Astrocyte (in vitro differentiated cells and primary cell): ENCODE measurements around the gene TNNI3K. TPM values are rescaled to one million over a fixed set of nuclear protein-coding genes. Genes with fewer than 3 reads are reported as not detected.

Experiments used
- DNase-seq: peaks from one replicate; pipeline ENCODE4 v3.0.0-alpha.2; 2010; ENCODE audit warnings: low read depth
- FAIRE-seq: peaks from 2 replicates; lab custom pipeline; 2011; peaks lifted over from hg19 to GRCh38; lab: Jason Lieb, UNC
- H2AFZ ChIP-seq: 2 replicates; pipeline ENCODE4 v1.6.0; 2012; ENCODE audit warnings: low read depth, low read length, inconsistent platforms
- H3K27ac ChIP-seq: 2 replicates; pipeline ENCODE4 v1.5.1; 2011; ENCODE audit warnings: low read depth, low read length, inconsistent platforms
- H3K27me3 ChIP-seq: 2 replicates; pipeline ENCODE4 v1.6.0; 2011; ENCODE audit warnings: low read length, inconsistent platforms; ENCODE audit not compliant: insufficient read depth
- H3K36me3 ChIP-seq: 2 replicates; pipeline ENCODE4 v1.5.1; 2011; ENCODE audit warnings: low read length, inconsistent platforms; ENCODE audit not compliant: insufficient read depth
- H3K4me1 ChIP-seq: 2 replicates; pipeline ENCODE4 v1.5.1; 2011; ENCODE audit warnings: low read length, inconsistent platforms; ENCODE audit not compliant: insufficient read depth
- H3K4me2 ChIP-seq: 2 replicates; pipeline ENCODE4 v1.6.0; 2012; ENCODE audit warnings: low read length, inconsistent platforms
- H3K4me3 ChIP-seq: 2 replicates; pipeline ENCODE4 v1.5.1; 2011; ENCODE audit warnings: low read depth, mild to moderate bottlenecking, low read length, inconsistent platforms; ENCODE audit not compliant: insufficient read depth
- H3K79me2 ChIP-seq: 2 replicates; pipeline ENCODE4 v1.6.0; 2012; ENCODE audit warnings: mild to moderate bottlenecking, low read length, inconsistent platforms; ENCODE audit not compliant: insufficient read depth
- H3K9ac ChIP-seq: 2 replicates; pipeline ENCODE4 v1.6.0; 2012; ENCODE audit warnings: mild to moderate bottlenecking, low read length, inconsistent platforms
- H3K9me3 ChIP-seq: 2 replicates; pipeline ENCODE4 v1.5.1; 2012; ENCODE audit warnings: low read depth, mild to moderate bottlenecking, low read length, inconsistent platforms; ENCODE audit not compliant: insufficient read depth
- H4K20me1 ChIP-seq: 2 replicates; pipeline ENCODE4 v1.6.0; 2012; ENCODE audit warnings: low read length, inconsistent platforms; ENCODE audit not compliant: insufficient read depth
- H3K27ac Mint-ChIP-seq: one replicate; pipeline ENCODE4 v1.8.0; 2021; ENCODE audit warnings: mild to moderate bottlenecking, mixed read lengths; ENCODE audit not compliant: unreplicated experiment
- H3K27me3 Mint-ChIP-seq: one replicate; pipeline ENCODE4 v1.8.0; 2021; ENCODE audit warnings: low read depth, mixed read lengths; ENCODE audit not compliant: unreplicated experiment
- H3K36me3 Mint-ChIP-seq: one replicate; pipeline ENCODE4 v1.8.0; 2021; ENCODE audit warnings: low read depth, mixed read lengths; ENCODE audit not compliant: unreplicated experiment
- H3K4me1 Mint-ChIP-seq: one replicate; pipeline ENCODE4 v1.8.0; 2021; ENCODE audit warnings: low read depth, mixed read lengths; ENCODE audit not compliant: unreplicated experiment
- H3K4me3 Mint-ChIP-seq: one replicate; pipeline ENCODE4 v1.8.0; 2021; ENCODE audit warnings: mild to moderate bottlenecking, moderate library complexity, mixed read lengths; ENCODE audit not compliant: unreplicated experiment
- H3K9me3 Mint-ChIP-seq: one replicate; pipeline ENCODE4 v1.8.0; 2021; ENCODE audit warnings: mild to moderate bottlenecking, mixed read lengths; ENCODE audit not compliant: unreplicated experiment
- CTCF ChIP-seq: IDR thresholded peaks from 2 replicates; pipeline ENCODE4 v1.5.1; 2011; ENCODE audit warnings: low read depth, mild to moderate bottlenecking, inconsistent platforms, low read length, moderate library complexity; ENCODE audit not compliant: insufficient read depth
- EZH2 ChIP-seq: IDR thresholded peaks from 2 replicates; pipeline ENCODE4 v1.6.1; 2012; ENCODE audit warnings: mild to moderate bottlenecking, low read length, inconsistent platforms; ENCODE audit not compliant: insufficient read depth
- total RNA-seq: library from RNA; stranded (reverse); gene quantifications from 2 replicates; pipeline ENCODE4 v1.2.1, GENCODE V29; 2021

Gene TNNI3K
- total RNA-seq, 1 donor from 2014 or later = 0.45 TPM

GRCh38 chr1:74436078-74436477, 200.9 kb downstream of the TNNI3K start:
- no peak for FAIRE-seq

GRCh38 chr1:74437035-74437434, 201.8 kb downstream of the TNNI3K start:
- TF ChIP-seq CTCF = no peak
- H4K20me1 ChIP-seq = no peaks in the 10 kb centered on the region
- FAIRE-seq = no peak
- no peaks in the 10 kb centered on the region for H3K4me1 Mint-ChIP-seq
- no peaks in the 10 kb centered on the region for H3K9me3 Mint-ChIP-seq
- no peaks in the 10 kb centered on the region for H3K4me1 ChIP-seq
- H3K4me3 ChIP-seq = no peak overlapping the region
- no peaks in the 10 kb centered on the region for H3K9me3 ChIP-seq
- no peak overlapping the region for H3K27ac Mint-ChIP-seq
- no peak overlapping the region for H2AFZ ChIP-seq
- H3K27me3 ChIP-seq = no peaks in the 10 kb centered on the region
- H3K36me3 ChIP-seq = no peaks in the 10 kb centered on the region
- no peak overlapping the region for H3K4me3 Mint-ChIP-seq
- DNase-seq = no peak
- peaks cover 2% of the 10 kb centered on the region for H3K27me3 Mint-ChIP-seq
- no peaks in the 10 kb centered on the region for H3K36me3 Mint-ChIP-seq
- no peak overlapping the region for H3K27ac ChIP-seq
- no peaks in the 10 kb centered on the region for H3K79me2 ChIP-seq
- no peak overlapping the region for H3K4me2 ChIP-seq
- no peak overlapping the region for H3K9ac ChIP-seq

More at GRCh38 chr1:74436078-74436477, 200.9 kb downstream of the TNNI3K start:
- H3K27me3 Mint-ChIP-seq = peaks cover 2% of the 10 kb centered on the region
- no peaks in the 10 kb centered on the region for H3K9me3 Mint-ChIP-seq
- no peak overlapping the region for H3K27ac Mint-ChIP-seq
- Histone ChIP-seq H4K20me1 (no peaks in the 10 kb centered on the region), H3K79me2 (no peaks in the 10 kb centered on the region), H3K9ac (no peak overlapping the region), H3K27ac (no peak overlapping the region), H3K27me3 (no peaks in the 10 kb centered on the region), H3K4me3 (no peak overlapping the region), H3K9me3 (no peaks in the 10 kb centered on the region), H2AFZ (no peak overlapping the region), H3K4me2 (no peak overlapping the region), H3K4me1 (no peaks in the 10 kb centered on the region), H3K36me3 (no peaks in the 10 kb centered on the region)
- no peak for DNase-seq
- H3K4me3 Mint-ChIP-seq = no peak overlapping the region
- H3K4me1 Mint-ChIP-seq = no peaks in the 10 kb centered on the region
- no peak for TF ChIP-seq EZH2
- TF ChIP-seq CTCF = no peak
- no peaks in the 10 kb centered on the region for H3K36me3 Mint-ChIP-seq

- TF ChIP-seq CTCF = no peak
- TF ChIP-seq EZH2 = no peak
- Mint-ChIP-seq H3K4me3 (no peak overlapping the region), H3K27ac (no peak overlapping the region), H3K36me3 (no peaks in the 10 kb centered on the region), H3K4me1 (no peaks in the 10 kb centered on the region), H3K9me3 (peaks cover 2% of the 10 kb centered on the region), H3K27me3 (no peaks in the 10 kb centered on the region)
- no peaks in the 10 kb centered on the region for H3K4me1 ChIP-seq
- no peaks in the 10 kb centered on the region for H3K79me2 ChIP-seq
- FAIRE-seq = no peak
- no peak for DNase-seq
- no peak overlapping the region for H3K4me2 ChIP-seq
- H3K4me3 ChIP-seq = no peak overlapping the region
- no peak overlapping the region for H2AFZ ChIP-seq
- H3K9me3 ChIP-seq = peaks cover 2% of the 10 kb centered on the region
- no peaks in the 10 kb centered on the region for H3K36me3 ChIP-seq
- no peaks in the 10 kb centered on the region for H3K27me3 ChIP-seq
- no peak overlapping the region for H3K9ac ChIP-seq
- H4K20me1 ChIP-seq = no peaks in the 10 kb centered on the region
- no peak overlapping the region for H3K27ac ChIP-seq
Measured at GRCh38 chr1:74452035-74452434, 216.8 kb downstream of the TNNI3K start.
